NCI-H1417 treated with DMSO at 0.1 percent for 48 hours (cell line): ENCODE measurements around the gene CCT5.

Experiments
- DNase-seq: peaks from one replicate; lab custom pipeline; 2025; lab: John Stamatoyannopoulos, UW

Gene CCT5

DNA sequence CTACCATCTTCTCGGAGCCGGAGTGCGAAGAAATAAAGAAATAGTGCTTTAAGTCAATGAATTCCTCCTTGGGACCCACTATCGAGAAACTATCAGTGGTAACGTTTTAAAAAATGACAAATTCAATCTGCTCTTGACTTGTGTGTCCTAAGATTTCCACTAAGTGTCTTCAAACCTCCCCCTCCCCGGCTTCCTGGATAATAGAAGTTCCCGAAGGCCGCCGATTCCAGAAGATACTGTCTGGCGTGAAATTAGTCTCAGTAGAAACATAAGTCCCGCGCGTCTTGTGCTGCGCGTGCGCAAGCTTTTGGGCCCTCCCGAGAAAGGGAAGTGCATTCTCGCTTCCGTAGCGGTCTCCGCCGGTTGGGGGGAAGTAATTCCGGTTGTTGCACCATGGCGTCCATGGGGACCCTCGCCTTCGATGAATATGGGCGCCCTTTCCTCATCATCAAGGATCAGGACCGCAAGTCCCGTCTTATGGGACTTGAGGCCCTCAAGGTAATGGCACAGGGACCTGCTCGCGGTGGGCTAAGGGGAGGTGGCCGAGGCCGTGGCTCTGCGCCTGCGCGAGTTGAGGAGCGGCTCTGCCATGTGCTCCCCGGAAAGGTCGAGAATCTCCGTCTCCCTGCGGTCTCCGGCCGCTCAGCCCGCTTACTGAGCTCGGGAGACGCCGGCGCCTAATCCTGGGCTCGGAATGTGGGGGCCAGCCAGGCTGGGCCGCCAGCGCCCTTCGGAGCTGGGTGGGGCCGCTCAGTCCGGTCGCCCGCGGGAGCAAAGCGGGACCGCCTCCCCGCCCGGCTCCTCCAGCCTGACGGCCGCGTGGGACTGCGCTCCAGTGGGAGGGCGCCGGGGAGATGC, at the start of gene CCT5:
Gene CCT5 (plus strand): TSS at position 333 of the 858 bp plus-strand sequence. CDS start 61 bp downstream, at position 394.
- peak; percentile 97 for DNase-seq

DNA sequence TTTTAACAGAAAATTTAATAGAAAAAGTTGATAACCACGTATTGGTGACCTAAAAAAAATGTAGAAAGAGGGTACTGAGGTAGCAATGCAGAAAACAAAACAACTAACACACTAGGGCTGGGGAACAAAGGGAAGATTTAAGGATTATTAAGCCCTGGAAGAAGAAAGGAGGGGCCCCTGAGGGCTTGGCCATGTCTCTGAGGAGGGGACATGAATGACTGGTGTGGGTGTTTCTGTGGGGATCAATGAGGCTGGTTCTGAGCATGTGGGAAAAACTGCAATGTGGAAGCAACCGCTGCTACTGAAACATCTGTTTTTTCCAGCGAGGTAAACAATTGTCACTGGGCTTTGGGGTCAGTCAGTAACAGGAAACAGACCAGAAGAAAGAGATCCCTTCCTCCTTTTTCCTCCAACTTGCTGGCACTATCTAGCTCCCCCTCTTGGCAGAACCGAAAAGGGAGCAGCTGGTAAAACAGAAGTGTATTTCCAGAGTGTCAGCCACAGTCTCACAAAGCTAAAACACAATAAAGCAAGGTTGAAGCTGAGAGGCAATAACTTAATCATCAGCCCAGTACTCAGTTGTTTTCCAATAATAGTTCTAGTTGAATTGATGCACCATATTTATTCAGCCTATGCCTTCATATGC, 48.7 kb upstream of the CCT5 start:
- DNase-seq: no peak

DNA sequence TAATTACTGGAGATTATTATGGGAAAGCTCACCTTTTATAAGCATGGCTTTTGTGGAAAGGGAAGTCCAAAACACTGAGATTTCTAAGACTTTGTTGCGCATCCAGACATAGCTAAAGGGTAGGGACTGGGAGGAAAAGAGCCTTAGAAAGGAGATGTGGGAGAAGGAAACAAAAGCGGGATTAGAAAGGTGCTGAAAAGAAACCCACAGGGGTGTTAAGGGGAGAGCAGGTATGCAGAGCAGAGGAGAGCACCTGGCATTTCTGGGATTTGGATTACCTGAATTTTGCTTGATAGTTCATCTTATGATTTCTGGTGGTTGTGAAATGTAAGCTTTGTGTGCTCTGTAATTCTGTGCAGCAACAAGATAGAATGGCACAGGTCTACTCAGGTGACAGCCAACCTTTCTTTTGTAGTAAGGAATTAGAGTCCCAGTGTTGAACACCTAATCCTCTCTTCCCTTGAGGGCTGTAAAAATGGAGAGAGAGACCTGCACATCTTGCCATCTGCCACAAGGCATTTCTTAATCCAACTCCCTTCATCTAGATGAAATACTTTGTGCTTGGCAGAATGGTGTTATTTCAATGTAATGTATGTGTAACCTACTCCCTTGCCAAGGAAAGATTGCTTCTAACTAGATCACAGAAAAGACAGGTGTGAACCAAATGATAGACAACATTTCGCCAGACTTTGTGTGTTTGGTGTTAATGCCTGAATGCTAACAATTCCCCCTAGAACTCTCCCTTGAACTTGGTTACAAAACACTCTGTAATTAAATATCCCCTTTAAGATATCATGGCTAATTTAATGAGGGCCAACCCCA, 47.8 kb upstream of the CCT5 start:
- no peak for DNase-seq

DNA sequence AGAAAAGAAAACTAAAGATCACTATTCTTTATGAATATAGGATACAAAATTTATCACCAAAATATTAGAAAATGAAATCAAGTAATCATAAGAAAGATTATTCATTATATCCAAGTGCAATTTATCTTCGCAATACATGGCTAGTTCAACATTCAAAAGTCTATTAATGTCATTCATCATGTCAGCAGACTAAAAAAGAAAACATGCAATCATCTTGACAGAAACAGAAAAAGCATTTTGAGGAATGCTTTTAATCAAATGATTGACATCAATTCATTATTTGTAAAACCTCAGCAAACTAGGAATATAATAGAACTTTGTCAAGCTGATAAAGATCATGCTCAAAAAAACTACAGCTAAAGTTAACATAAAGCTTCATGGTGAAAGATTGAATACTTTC, 41.1 kb upstream of the CCT5 start:
- no peak for DNase-seq

DNA sequence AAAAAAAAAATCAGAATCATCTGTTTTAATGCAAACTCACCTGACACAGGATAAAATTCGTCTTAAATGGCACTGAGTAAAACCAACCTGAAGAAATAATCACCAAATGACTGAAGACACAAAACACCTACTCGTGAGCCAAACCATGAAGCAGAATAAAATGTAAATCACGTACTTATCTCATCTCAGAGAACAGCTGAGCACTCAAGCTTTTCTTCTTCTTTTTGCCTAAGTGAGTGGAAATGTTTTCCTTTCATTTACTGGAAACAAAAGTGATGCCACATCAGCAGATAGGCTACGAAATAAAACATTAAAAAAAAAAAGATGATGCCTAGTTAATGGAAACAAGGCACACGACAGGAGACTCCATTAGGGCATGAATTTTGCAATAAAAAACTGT, 36.8 kb upstream of the CCT5 start:
- no peak for DNase-seq

DNA sequence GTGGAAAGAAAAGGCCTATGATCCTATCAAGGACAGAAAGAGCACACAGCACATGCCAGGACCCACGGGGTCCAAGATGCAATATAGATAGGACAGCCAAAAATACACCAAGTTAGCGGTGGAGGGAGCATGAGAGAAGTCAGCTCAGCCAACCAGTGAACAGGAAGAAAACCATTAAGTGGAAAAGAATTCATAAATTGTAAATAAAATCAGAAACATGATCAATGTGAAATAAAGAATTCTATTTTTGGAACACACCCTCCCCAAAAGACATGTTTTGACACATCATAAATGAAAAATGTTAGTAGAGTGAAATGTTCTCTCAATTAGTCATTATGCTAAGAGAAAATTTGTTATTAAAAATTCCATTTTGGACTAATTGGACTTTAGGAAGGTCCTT, 36.0 kb upstream of the CCT5 start:
- DNase-seq: no peak

DNA sequence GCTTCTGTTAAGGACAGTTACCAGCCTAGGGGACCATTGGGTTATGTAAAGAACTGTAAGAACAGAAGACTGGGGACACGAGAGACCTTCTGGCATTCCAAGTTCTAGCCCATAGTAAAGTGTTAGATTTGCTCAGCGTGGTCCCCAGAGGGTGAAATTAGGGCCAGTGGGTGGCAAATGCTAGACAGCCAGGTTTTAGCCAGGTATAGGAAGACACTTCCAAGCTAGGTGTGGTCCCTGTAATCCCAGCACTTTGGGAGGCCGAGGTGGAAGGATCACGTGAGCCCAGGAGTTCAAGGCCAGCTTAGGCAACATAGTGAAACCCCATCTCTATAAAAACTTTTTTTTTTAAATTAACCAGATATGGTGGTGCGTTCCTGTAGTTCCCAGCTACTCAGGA, 34.7 kb upstream of the CCT5 start:
- no peak for DNase-seq

DNA sequence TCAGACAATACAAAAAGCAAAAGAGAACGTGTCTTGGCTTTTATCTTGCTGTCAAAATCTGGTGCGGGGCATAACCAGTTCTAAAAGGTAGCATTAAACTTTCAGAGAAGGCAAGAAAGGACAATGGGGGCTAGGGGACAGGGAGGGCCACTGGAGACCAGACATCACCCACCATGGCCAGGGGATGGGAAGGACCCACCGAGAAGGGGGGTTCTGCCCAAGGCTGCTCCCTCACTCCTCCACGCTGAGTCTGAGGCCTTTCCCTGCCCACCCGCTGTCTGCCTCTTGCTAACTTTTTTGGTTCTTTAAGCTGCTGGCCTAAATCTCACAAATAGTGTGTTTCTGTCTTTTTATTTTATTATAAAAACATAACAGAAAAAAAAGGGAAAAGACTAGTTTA, 34.0 kb upstream of the CCT5 start:
- no peak for DNase-seq

DNA sequence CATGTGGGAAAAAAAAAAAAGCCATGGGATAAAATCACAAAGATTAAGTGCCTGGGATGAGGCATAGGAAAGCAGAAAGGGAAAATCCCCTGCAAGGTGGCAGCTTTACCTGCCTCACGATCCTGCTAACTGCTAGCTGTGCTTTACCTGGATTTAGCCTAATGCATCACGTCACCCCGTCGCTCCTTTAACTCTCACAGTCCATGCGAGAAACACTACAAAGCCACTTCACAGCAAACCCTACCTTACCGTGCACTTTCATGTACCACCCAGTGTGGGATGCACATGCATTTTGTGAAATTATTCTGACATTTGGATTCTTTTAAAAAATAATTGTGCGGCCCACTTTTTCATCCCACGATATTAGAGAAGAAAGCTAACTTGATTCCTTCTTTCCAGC, 31.4 kb upstream of the CCT5 start:
- DNase-seq: no peak

DNA sequence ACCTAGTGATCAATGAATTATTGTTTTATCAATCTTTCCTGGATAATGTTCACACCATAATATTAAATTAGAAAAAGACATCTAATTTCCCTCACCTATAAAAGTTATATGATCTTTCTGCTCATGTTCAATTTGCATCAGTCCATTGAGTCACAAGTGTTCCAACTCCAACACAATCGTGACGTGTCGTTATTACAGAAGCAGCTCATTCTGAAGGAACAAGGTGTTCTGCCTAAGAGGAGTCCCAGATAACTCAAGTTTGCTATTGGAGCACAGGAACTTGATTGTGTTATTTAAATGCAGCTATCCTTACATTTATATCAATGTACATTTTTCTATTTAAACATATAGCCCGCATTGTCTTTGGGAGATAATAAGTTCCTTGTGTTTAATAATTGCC, 31.0 kb upstream of the CCT5 start:
- DNase-seq: no peak

DNA sequence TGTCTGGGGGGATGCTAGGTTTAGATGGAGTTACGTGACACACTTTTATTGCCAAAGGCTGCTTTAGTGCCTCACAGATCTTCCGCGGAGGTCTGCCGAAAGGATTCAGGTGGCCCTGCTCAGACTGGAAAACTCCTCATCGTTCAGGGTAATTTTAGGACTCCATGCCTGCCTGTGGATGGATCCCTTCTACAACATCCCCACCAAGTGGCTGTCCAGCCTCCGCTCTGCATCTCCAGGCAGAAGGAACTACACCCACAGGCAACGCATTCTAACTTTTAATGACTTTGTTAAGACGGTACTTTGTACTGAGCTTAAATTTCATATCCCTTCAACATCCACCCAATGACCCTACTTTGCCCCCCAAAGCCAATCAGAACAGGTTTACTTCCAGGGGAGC, 29.8 kb upstream of the CCT5 start:
- no peak for DNase-seq

DNA sequence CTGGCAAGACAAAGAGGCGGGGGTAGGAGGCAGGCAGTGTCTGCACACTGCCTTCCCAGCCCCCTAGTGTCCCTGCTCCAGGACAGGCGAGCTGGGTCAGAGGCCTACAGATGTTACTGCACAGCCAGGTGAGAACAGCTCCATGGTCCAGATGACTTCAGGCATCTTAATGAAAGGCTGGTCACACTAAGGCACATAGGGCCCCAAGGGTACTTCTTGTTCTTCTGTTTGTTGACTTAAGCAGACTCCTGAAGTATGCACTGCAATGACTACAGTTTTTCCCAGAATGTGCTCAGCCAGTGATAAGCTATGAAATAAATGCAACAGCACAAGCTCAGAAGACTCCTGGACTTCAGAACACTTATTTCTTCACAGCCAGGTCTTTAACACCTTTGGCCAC, 27.8 kb upstream of the CCT5 start:
- DNase-seq: no peak

DNA sequence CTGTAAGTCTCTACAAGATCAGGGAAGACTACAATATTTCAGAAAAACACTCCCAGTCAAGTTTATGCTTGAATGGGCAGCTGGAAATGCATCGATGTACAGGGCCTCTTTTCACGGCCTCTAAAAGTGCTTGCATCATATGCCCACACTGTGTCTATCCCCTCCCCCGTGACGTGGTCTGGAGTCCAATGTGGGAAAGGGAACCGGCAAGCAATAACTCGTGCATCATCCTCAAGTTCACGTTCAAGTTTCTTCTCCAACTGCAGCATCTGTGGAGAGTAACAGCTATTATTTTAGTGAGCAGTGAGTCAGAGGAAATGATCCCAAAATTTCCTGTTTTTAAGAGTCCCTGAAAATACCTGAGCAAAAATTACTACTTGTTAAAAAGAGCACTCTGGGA, 22.7 kb upstream of the CCT5 start:
- DNase-seq: no peak

DNA sequence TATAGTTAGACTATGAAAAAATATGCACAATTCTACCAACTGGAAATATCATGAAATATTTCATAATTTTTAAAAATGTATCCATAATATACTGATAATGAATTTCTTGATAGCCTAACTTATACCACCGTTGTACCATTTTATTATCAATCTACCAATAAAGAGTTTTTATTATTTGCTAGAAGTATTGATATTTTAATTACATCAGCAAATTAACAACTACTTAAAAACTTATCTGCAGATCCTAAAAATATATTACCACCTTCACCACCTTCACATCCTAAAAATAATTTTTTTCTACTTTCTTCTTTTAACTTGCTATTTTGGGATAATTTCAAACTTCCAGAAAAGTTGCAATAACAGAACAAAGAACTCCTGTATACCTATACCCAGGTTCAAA, 21.8 kb upstream of the CCT5 start:
- no peak for DNase-seq

DNA sequence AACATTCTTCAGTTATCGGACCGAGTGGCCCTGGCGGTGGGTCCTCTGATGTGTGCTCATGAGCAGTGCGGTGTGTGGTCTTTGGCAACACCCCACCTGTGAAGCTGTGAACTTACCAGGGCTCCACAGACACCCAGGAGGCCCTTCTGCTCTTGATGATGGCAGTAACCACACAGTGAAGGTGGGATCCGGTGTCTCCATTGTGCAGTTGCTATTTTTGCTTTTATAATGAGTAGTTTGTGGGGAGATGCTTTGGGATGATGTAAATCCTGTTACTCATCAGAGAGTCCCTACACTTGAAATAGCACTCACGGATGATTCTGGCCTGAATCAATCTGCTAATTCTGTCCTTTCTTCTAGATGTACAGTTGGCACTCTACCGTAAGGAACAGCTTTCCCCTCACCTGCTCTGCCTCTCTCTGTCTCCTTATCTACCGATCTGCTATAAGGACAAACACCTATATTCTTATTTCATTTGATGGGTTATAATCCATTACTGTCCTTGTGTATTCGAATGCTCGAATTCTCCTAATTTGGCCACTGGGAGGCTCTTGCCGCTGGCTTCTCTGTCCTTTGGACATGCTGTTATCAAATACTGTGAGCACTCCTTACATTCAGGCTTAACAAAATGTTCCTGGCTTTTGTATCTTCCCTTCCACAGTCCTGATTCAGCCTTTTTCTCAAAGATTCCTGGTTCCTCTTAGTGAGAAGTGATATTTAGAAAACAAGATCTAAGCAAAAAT, 20.6 kb upstream of the CCT5 start:
- no peak for DNase-seq

DNA sequence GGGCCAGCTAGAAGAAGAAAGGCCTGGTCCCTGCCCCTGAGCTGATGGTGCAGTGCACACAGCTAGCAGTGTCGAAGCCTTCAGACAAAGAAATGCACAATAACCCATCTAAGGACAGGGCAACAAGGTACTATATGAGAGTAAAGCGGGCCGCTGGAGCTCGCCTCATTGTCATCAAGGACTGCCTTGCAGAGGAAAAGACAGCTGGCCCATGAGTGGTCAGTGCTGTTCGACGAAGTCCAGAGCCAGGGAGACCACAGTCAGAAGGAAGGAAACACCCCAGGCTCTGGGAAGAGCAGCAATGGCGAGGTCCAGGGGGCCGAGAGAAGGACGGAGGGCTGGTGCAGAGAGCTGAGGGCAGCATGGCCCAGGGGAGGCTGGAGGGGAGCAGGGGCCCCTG, 17.7 kb upstream of the CCT5 start:
- DNase-seq: no peak

DNA sequence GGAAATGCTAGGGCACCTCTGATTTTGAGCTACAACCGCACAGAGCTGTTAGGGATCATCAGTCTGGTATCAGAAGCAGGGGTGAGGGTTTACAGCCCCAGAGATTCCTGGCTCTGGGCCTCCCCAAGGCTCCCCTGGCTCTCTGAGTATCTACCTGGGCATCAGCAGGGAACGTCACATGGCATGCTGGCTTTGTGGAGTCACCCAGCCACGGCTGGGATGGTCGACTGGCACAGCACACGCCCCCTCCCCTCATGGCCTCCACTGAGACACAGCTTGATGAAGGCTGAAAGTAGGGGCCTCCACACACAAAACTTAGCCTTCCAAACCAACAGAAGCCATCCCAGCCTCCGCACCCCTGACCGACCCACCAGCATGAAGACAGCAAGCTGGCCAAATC, 17.1 kb upstream of the CCT5 start:
- no peak for DNase-seq

DNA sequence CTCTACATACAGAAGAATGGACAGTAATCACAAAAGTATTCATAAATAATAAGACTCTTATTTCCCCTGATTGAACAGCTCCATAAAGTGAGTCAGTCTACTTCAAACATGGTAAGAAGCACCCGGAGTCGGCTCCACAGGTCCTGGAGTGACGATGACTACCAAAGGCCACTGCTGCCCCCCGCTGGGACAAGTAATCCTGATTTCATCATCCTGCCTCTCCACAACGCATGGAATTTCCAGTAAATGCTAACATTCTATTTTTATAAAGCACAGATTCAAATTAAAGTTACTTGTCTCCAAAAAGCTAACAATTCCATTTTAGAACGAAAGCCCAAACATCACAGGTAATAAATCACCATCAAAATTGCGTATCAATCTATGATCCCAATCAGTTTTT, 16.6 kb upstream of the CCT5 start:
- no peak for DNase-seq

DNA sequence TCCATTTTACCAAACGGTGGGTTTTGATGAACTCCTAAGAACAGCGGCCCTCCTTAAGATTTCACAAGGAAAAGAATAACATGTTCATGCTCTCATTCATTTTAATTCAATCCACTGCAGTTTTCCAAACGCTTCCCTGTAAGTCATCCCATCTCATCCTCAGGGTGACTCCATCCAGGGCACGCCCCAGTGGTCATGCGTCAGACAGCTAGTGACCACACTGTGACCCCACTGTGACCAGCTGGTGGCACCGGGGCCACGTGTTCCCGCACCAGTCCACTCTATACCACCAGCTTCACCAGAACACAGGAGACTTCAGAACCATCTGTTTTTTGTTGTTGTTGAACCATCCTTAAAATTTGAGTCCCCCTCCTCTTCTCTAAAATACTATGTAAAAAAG, 14.7 kb upstream of the CCT5 start:
- no peak for DNase-seq

DNA sequence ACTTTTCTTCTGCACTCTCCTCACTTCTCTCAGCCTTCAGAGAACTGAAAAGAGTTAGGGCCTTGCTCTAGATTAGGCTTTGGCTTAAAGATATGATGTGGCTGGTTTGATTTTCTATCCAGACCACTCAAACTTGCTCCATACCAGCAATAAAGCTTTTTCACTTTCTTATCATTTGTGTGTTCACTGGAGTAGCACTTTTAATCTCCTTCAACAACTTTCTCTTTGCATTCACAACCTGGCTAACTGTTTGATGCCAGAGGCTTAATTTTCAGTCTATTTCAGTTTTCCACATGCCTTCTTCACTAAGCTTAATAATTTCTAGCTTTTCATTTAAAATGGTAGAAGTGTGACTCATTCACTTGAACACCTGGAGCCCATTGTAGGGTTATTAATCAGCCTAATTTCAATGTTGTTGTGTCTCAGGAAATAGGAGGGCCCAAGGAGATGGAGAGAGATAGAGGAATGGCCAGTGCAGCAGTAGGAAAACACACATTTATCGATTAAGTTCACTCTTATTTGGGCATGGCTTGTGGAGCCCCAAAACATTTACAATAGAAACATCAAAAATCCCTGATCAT, 6.3 kb upstream of the CCT5 start:
- DNase-seq: no peak

DNA sequence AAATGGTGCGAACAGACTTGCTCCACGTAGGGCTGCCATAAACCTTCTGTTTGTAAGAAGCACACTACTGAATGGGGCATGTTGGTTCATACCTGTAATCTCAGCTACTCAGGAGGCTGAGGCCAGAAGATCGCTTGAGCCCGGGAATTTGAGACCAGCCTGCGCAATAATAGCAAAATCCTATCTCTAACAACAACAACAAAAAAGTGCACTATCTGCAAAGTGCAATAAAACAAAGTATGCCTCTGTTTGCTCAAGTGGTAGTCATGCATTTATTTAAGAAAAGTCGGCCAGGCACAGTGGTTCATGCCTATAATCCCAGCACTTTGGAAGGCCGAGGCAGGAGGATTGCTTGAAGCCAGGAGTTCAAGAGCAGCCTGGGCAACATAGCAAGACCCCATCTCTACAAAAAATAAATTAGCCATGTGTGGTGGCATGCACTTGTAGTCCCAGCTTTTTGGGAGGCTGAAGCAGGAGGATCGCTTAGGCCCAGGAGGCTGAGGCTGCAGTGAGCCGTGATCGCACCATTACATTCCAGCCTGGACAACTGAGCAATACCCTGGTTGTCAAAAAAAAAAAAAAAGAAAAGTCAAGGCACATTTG, 5.6 kb upstream of the CCT5 start:
- DNase-seq: no peak
